Mucosa of stomach (tissue), 1 donor: ENCODE measurements around the gene C20orf96.

Experiments
- H3K27me3 ChIP-seq: one replicate; pipeline ENCODE4 v1.7.0; 2013; ENCODE audit warnings: mild to moderate bottlenecking, low read length; ENCODE audit not compliant: control insufficient read depth, insufficient read depth
- H3K36me3 ChIP-seq: one replicate; pipeline ENCODE4 v1.7.0; 2013; ENCODE audit warnings: low read length; ENCODE audit not compliant: control insufficient read depth, insufficient read depth
- H3K4me1 ChIP-seq: one replicate; pipeline ENCODE4 v1.7.0; 2013; ENCODE audit warnings: mild to moderate bottlenecking, low read length; ENCODE audit not compliant: control insufficient read depth, insufficient read depth
- H3K4me3 ChIP-seq: one replicate; pipeline ENCODE4 v1.7.0; 2013; ENCODE audit warnings: low read length
- H3K9ac ChIP-seq: one replicate; pipeline ENCODE4 v1.7.0; 2013; ENCODE audit warnings: mild to moderate bottlenecking, low read length, moderate library complexity
- H3K9me3 ChIP-seq: one replicate; pipeline ENCODE4 v1.7.0; 2013; ENCODE audit warnings: mild to moderate bottlenecking, low read length, moderate library complexity; ENCODE audit not compliant: control insufficient read depth
- donor health status: Pancreatic carcinoma.

The C20orf96 gene

GRCh38 chr20:325889-326644 lies 35.5 kb upstream of the C20orf96 start:
- Histone ChIP-seq H3K9ac (no peak overlapping the region), H3K4me3 (peak overlapping the region; percentile 22), H3K9me3 (no peaks in the 10 kb centered on the region), H3K4me1 (peaks cover 5% of the 10 kb centered on the region), H3K36me3 (no peaks in the 10 kb centered on the region), H3K27me3 (no peaks in the 10 kb centered on the region)

GRCh38 chr20:325045-325888 lies 34.7 kb upstream of the C20orf96 start, which contains the start of gene SOX12:
Gene SOX12, plus strand, starts transcription at chr20:325552. Its CDS starts 373 bp downstream, at chr20:325925.
- Histone ChIP-seq H3K36me3 (no peaks in the 10 kb centered on the region), H3K27me3 (no peaks in the 10 kb centered on the region), H3K9me3 (no peaks in the 10 kb centered on the region), H3K9ac (peak within 1 kb of the TSS; percentile 81), H3K4me3 (peak within 1 kb of the TSS; percentile 62), H3K4me1 (peaks cover 5% of the 10 kb centered on the region)

GRCh38 chr20:324177-325044 lies 33.9 kb upstream of the C20orf96 start:
- Histone ChIP-seq H3K36me3 (no peaks in the 10 kb centered on the region), H3K4me3 (peak overlapping the region; percentile 62), H3K9ac (peak overlapping the region; percentile 81), H3K4me1 (peaks cover 5% of the 10 kb centered on the region), H3K9me3 (no peaks in the 10 kb centered on the region), H3K27me3 (no peaks in the 10 kb centered on the region)

- no peak overlapping the region for H3K4me3 ChIP-seq
- no peaks in the 10 kb centered on the region for H3K4me1 ChIP-seq
- H3K36me3 ChIP-seq = no peaks in the 10 kb centered on the region
- H3K27me3 ChIP-seq = no peaks in the 10 kb centered on the region
- no peak overlapping the region for H3K9ac ChIP-seq
- no peaks in the 10 kb centered on the region for H3K9me3 ChIP-seq
Measured at GRCh38 chr20:316316-317068, 25.9 kb upstream of the C20orf96 start.

GRCh38 chr20:313948-314347 lies 23.4 kb upstream of the C20orf96 start:
- Histone ChIP-seq H3K36me3 (no peaks in the 10 kb centered on the region), H3K4me1 (no peaks in the 10 kb centered on the region), H3K9ac (no peak overlapping the region), H3K4me3 (no peak overlapping the region), H3K27me3 (no peaks in the 10 kb centered on the region), H3K9me3 (no peaks in the 10 kb centered on the region)

GRCh38 chr20:313402-313801 lies 22.9 kb upstream of the C20orf96 start:
- Histone ChIP-seq H3K36me3 (no peaks in the 10 kb centered on the region), H3K4me1 (no peaks in the 10 kb centered on the region), H3K9me3 (no peaks in the 10 kb centered on the region), H3K9ac (no peak overlapping the region), H3K4me3 (no peak overlapping the region), H3K27me3 (no peaks in the 10 kb centered on the region)

- Histone ChIP-seq H3K9me3 (no peaks in the 10 kb centered on the region), H3K9ac (no peak overlapping the region), H3K4me1 (no peaks in the 10 kb centered on the region), H3K4me3 (no peak overlapping the region), H3K27me3 (no peaks in the 10 kb centered on the region), H3K36me3 (no peaks in the 10 kb centered on the region)
Measured at GRCh38 chr20:312866-313265, 22.3 kb upstream of the C20orf96 start.

- no peaks in the 10 kb centered on the region for H3K9me3 ChIP-seq
- no peak overlapping the region for H3K9ac ChIP-seq
Measured at GRCh38 chr20:312067-312466, 21.5 kb upstream of the C20orf96 start.

GRCh38 chr20:311609-312008 lies 21.1 kb upstream of the C20orf96 start:
- Histone ChIP-seq H3K9me3 (no peaks in the 10 kb centered on the region), H3K9ac (no peak overlapping the region), H3K36me3 (no peaks in the 10 kb centered on the region), H3K27me3 (no peaks in the 10 kb centered on the region), H3K4me1 (no peaks in the 10 kb centered on the region), H3K4me3 (no peak overlapping the region)

More at GRCh38 chr20:312067-312466, 21.5 kb upstream of the C20orf96 start:
- Histone ChIP-seq H3K27me3 (no peaks in the 10 kb centered on the region), H3K36me3 (no peaks in the 10 kb centered on the region), H3K4me3 (no peak overlapping the region), H3K4me1 (no peaks in the 10 kb centered on the region)

GRCh38 chr20:310645-311044 lies 20.1 kb upstream of the C20orf96 start:
- H3K4me1 ChIP-seq = no peaks in the 10 kb centered on the region
- H3K9me3 ChIP-seq = no peaks in the 10 kb centered on the region
- no peaks in the 10 kb centered on the region for H3K27me3 ChIP-seq
- no peak overlapping the region for H3K4me3 ChIP-seq
- H3K36me3 ChIP-seq = no peaks in the 10 kb centered on the region
- no peak overlapping the region for H3K9ac ChIP-seq
